ENCODE measurements around the gene FAM217B. TPM values are rescaled to one million over a fixed set of nuclear protein-coding genes. Genes with fewer than 3 reads are reported as not detected.

FAM217B gene
- total RNA-seq, 1 experiment from 2014 or later = 7.2 TPM

DNA sequence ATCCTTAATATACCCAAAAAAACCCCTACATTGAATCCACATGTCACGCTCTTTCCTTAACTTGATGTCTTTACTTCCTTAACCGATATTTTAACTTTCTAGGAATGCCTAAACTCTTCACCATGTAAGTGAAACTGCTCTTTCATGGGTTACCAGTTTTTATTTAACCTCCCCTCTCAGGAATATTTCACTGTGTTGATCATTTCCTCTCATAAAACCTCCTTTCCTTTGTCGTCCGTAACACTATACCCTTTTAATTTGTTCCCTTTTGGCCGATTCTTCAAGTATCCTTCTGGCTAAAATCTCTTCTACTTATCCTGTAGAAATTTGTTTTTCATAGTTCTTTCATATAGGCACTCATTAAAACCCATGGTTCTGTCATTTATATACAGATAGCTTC is 31.3 kb upstream of the FAM217B start:
- BruUV-seq (replicated peaks) = no TSS peak
- intact Hi-C loops (cut with micrococcal nuclease) = loop anchor here (5.0 kb wide), 1 partner anchor 47 kb away; no protein-coding TSS in a partner anchor
- Histone ChIP-seq H3K9me2 (replicated peaks; ENCODE audit: low read length) (no peaks in the 10 kb centered on the region), H3K27me3 (ENCODE audit: low read length) (no peaks in the 10 kb centered on the region), H3K4me3 (ENCODE audit: low read length) (no peak overlapping the region), H3K9me3 (ENCODE audit: low read length) (no peaks in the 10 kb centered on the region), H3K9ac (ENCODE audit: low read length) (no peak overlapping the region), H3K36me3 (ENCODE audit: low read depth, low read length) (no peaks in the 10 kb centered on the region), H3K79me2 (ENCODE audit: low read length) (no peaks in the 10 kb centered on the region), H3K4me2 (ENCODE audit: low read length) (peak overlapping the region; percentile 54), H3K4me1 (ENCODE audit: insufficient read depth, low read length) (peaks cover 22% of the 10 kb centered on the region), H3K27ac (ENCODE audit: low read length) (no peak overlapping the region), H3F3A (ENCODE audit: low read length, unreplicated experiment) (no peaks in the 10 kb centered on the region), H4K20me1 (ENCODE audit: low read length) (no peaks in the 10 kb centered on the region), H2AFZ (ENCODE audit: low read length) (peak overlapping the region; percentile 25; the same call in 1 of the 2 replicates)
- TF ChIP-seq EZH2 (IDR thresholded peaks at IDR 0.05; ENCODE audit: low read length, unreplicated experiment) = no peak
- TF ChIP-seq, protein P1, sequence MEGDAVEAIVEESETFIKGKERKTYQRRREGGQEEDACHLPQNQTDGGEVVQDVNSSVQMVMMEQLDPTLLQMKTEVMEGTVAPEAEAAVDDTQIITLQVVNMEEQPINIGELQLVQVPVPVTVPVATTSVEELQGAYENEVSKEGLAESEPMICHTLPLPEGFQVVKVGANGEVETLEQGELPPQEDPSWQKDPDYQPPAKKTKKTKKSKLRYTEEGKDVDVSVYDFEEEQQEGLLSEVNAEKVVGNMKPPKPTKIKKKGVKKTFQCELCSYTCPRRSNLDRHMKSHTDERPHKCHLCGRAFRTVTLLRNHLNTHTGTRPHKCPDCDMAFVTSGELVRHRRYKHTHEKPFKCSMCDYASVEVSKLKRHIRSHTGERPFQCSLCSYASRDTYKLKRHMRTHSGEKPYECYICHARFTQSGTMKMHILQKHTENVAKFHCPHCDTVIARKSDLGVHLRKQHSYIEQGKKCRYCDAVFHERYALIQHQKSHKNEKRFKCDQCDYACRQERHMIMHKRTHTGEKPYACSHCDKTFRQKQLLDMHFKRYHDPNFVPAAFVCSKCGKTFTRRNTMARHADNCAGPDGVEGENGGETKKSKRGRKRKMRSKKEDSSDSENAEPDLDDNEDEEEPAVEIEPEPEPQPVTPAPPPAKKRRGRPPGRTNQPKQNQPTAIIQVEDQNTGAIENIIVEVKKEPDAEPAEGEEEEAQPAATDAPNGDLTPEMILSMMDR (conservative IDR thresholded peaks at IDR 0.05; ENCODE audit: low read depth, low read length) = no peak
- TF ChIP-seq EZH2phosphoT487 (IDR thresholded peaks at IDR 0.05; ENCODE audit: borderline replicate concordance, low read length) = no peak
- DNase-seq (peak; percentile 58), ATAC-seq (peak; percentile 88)
- POLR2A ChIA-PET (ENCODE audit: unreplicated experiment) = interaction anchor here (0.7 kb wide), 1 partner anchor 59 kb away, joined by 6 read pairs; no protein-coding TSS in a partner anchor
- CTCF ChIA-PET = interaction anchor here (0.7 kb wide), 1 partner anchor 136 kb away, joined by 4 read pairs; no protein-coding TSS in a partner anchor

DNA sequence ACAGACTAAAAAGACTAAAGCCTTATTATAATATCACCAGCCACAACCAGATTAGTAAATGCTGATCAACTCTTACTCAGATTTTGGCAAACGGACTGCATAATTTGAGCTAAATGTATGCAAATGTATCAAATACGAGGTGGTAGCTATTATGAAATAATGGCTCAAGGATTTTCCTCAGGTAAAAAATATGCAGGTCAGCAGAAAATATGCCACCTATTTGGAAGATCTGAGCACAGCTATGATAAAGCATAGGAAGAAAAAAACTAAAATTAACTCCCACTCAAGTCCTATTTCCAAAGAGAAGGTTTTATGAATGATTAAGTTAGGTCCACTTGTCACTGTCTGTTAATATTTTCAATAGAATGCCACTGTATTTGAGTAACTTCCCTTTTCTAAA is 29.1 kb upstream of the FAM217B start:
- H3K27ac ChIP-seq (ENCODE audit: low read length) = no peak overlapping the region
- H3F3A ChIP-seq (ENCODE audit: low read length, unreplicated experiment) = no peaks in the 10 kb centered on the region
- no peaks in the 10 kb centered on the region for H3K36me3 ChIP-seq (ENCODE audit: low read depth, low read length)
- H3K79me2 ChIP-seq (ENCODE audit: low read length) = no peaks in the 10 kb centered on the region
- no peak for ATAC-seq
- TF ChIP-seq EZH2 (IDR thresholded peaks at IDR 0.05; ENCODE audit: low read length, unreplicated experiment) = no peak
- H3K4me1 ChIP-seq (ENCODE audit: insufficient read depth, low read length) = peaks cover 22% of the 10 kb centered on the region
- CTCF ChIA-PET = no interaction called here
- no peak overlapping the region for H3K4me3 ChIP-seq (ENCODE audit: low read length)
- intact Hi-C loops (cut with micrococcal nuclease) = no loop called here
- BruUV-seq (replicated peaks) = no TSS peak
- H3K9me3 ChIP-seq (ENCODE audit: low read length) = no peaks in the 10 kb centered on the region
- H4K20me1 ChIP-seq (ENCODE audit: low read length) = no peaks in the 10 kb centered on the region
- H3K27me3 ChIP-seq (ENCODE audit: low read length) = no peaks in the 10 kb centered on the region
- no peaks in the 10 kb centered on the region for H3K9me2 ChIP-seq (replicated peaks; ENCODE audit: low read length)
- H3K4me2 ChIP-seq (ENCODE audit: low read length) = no peak overlapping the region
- H3K9ac ChIP-seq (ENCODE audit: low read length) = no peak overlapping the region
- no peak overlapping the region for H2AFZ ChIP-seq (ENCODE audit: low read length)
- no peak for DNase-seq
- POLR2A ChIA-PET (ENCODE audit: unreplicated experiment) = no interaction called here

DNA sequence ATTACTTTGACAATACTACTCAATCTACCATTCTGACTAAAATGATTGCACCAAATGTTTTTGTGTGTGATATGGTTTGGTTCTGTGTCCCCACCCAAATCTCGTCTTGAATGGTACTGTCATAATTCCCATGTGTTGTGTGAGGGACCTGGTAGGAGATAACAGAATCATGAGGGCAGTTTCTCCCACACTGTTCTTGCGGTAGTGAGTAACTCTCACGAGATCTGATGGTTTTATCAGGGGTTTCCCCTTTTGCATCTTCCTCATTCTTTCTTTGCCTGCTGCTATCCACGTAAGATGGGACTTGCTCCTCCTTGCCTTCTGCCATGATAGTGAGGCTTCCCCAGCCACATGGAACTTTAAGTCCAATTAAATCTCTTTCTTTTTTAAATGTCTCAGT is 27.6 kb upstream of the FAM217B start:
- H3K79me2 ChIP-seq (ENCODE audit: low read length) = no peaks in the 10 kb centered on the region
- no peaks in the 10 kb centered on the region for H3K9me2 ChIP-seq (replicated peaks; ENCODE audit: low read length)
- ATAC-seq (no peak), DNase-seq (no peak)
- no peaks in the 10 kb centered on the region for H3F3A ChIP-seq (ENCODE audit: low read length, unreplicated experiment)
- no peaks in the 10 kb centered on the region for H4K20me1 ChIP-seq (ENCODE audit: low read length)
- no peaks in the 10 kb centered on the region for H3K36me3 ChIP-seq (ENCODE audit: low read depth, low read length)
- no peak overlapping the region for H3K4me3 ChIP-seq (ENCODE audit: low read length)
- no peaks in the 10 kb centered on the region for H3K27me3 ChIP-seq (ENCODE audit: low read length)
- TF ChIP-seq, protein P1 (conservative IDR thresholded peaks at IDR 0.05; ENCODE audit: low read depth, low read length) = no peak
- TF ChIP-seq EZH2 (IDR thresholded peaks at IDR 0.05; ENCODE audit: low read length, unreplicated experiment) = no peak
- no peak for TF ChIP-seq EZH2phosphoT487 (IDR thresholded peaks at IDR 0.05; ENCODE audit: borderline replicate concordance, low read length)
- H2AFZ ChIP-seq (ENCODE audit: low read length) = no peak overlapping the region
- ChIA-PET CTCF (no interaction called here), POLR2A (ENCODE audit: unreplicated experiment) (interaction anchor here (0.7 kb wide), 1 partner anchor 40 kb away, joined by 3 read pairs; no protein-coding TSS in a partner anchor)
- H3K4me2 ChIP-seq (ENCODE audit: low read length) = no peak overlapping the region
- no peak overlapping the region for H3K9ac ChIP-seq (ENCODE audit: low read length)
- H3K9me3 ChIP-seq (ENCODE audit: low read length) = no peaks in the 10 kb centered on the region
- no TSS peak for BruUV-seq (replicated peaks)
- peaks cover 27% of the 10 kb centered on the region for H3K4me1 ChIP-seq (ENCODE audit: insufficient read depth, low read length)
- no peak overlapping the region for H3K27ac ChIP-seq (ENCODE audit: low read length)
- intact Hi-C loops (cut with micrococcal nuclease) = no loop called here

Measured in PC-3 (cell line).